Common myeloid progenitor, CD34-positive (primary cell): ENCODE measurements around the gene MAN2A1.
"Not testable (repeated sequence)": the region's sequence is repeated elsewhere in the genome, so short reads cannot be mapped to it uniquely, and the experiment has no call there.

Experiments used
- CTCF ChIA-PET: fragments of 350-600 bp; sonication (Branson Sonifier 250); formaldehyde crosslinking; loops from one replicate; lab custom pipeline; 2021; ENCODE audit warnings: antibody characterized with exemption; lab: Charles Lee
- POLR2A ChIA-PET: fragments of 350-600 bp; sonication (Branson Sonifier 250); formaldehyde crosslinking; loops from one replicate; lab custom pipeline; 2021; ENCODE audit warnings: antibody characterized with exemption; lab: Charles Lee
- DNase-seq, 3 donors: peaks; one replicate each; pipeline versions ENCODE4 v3.0.0 to v3.0.0-alpha.2; 2013
- H3K27ac ChIP-seq, 2 experiments: 1 replicate in 1 of 2; 2 replicates in 1 of 2; pipeline ENCODE4 v1.7.0; 2013; ENCODE audit warnings: inconsistent platforms in 2 of 2, low read length in 2 of 2, mild to moderate bottlenecking in 2 of 2, low read depth in 1 of 2, moderate library complexity in 1 of 2; ENCODE audit not compliant: severe bottlenecking in 2 of 2, insufficient read depth in 1 of 2, poor library complexity in 1 of 2
- H3K27me3 ChIP-seq, 5 experiments: replicated peaks in 2 of 5; 1 replicate in 3 of 5; 2 replicates in 2 of 5; pipeline versions ENCODE4 v1.6.1 to v1.7.0; 2013; ENCODE audit warnings: low read length in 4 of 5, mild to moderate bottlenecking in 2 of 5, moderate library complexity in 2 of 5, inconsistent platforms in 1 of 5; ENCODE audit not compliant: insufficient read depth in 5 of 5, control insufficient read depth in 4 of 5
- H3K36me3 ChIP-seq, 4 experiments: 1 replicate in 2 of 4; 2 replicates in 2 of 4; pipeline versions ENCODE4 v1.6.1 to v1.7.0; 2013; ENCODE audit warnings: low read length in 3 of 4, control low read depth in 1 of 4, mild to moderate bottlenecking in 1 of 4; ENCODE audit not compliant: control insufficient read depth in 4 of 4, insufficient read depth in 4 of 4
- H3K4me1 ChIP-seq, 4 experiments: 1 replicate in 3 of 4; 2 replicates in 1 of 4; pipeline versions ENCODE4 v1.6.1 to v1.7.1; 2013; ENCODE audit warnings: low read length in 3 of 4, mild to moderate bottlenecking in 3 of 4, control low read depth in 1 of 4, inconsistent platforms in 1 of 4, moderate library complexity in 1 of 4; ENCODE audit not compliant: control insufficient read depth in 4 of 4, insufficient read depth in 4 of 4; ENCODE audit errors: control extremely low read depth in 1 of 4
- H3K4me3 ChIP-seq, 7 experiments: 1 replicate in 4 of 7; 2 replicates in 3 of 7; pipeline versions ENCODE4 v1.5.1 to v1.7.0; 2013; ENCODE audit warnings: mild to moderate bottlenecking in 7 of 7, low read length in 6 of 7, moderate library complexity in 6 of 7, inconsistent platforms in 2 of 7, low read depth in 2 of 7, control low read depth in 1 of 7; ENCODE audit not compliant: insufficient read depth in 4 of 7, control insufficient read depth in 1 of 7; ENCODE audit errors: extremely low read depth in 1 of 7
- H3K9me3 ChIP-seq, 5 experiments: 1 replicate in 4 of 5; 2 replicates in 1 of 5; pipeline versions ENCODE4 v1.6.1 to v1.7.1; 2013; ENCODE audit warnings: low read length in 4 of 5, mild to moderate bottlenecking in 2 of 5, inconsistent platforms in 1 of 5, low read depth in 1 of 5, moderate library complexity in 1 of 5; ENCODE audit not compliant: control insufficient read depth in 4 of 5, insufficient read depth in 2 of 5; ENCODE audit errors: control extremely low read depth in 1 of 5
- WGBS: methylation state at CpG from one replicate; pipeline ENCODE4 v1.1.5; 2013; ENCODE audit not compliant: insufficient coverage; 5-methylcytosine and 5-hydroxymethylcytosine counted together

MAN2A1 gene

DNA sequence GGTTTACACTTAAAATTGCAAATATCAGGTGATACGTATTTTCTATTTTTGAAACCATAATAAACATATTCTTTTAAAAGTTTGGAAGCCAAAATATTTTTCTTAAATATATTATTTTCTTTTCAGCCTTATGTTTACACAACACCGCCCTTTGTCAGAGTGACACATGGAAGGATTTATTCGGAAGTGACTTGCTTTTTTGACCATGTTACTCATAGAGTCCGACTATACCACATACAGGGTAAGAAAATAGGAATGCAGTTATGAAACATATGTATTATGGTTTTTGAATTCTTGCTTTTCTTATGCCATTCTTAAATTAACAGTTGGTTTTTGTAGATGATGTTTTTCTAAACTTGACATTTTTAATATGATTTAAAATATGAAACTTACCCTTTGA lies 133.9 kb downstream of the MAN2A1 start:
- H3K36me3 ChIP-seq = peaks cover 10 to 43% (median 27%) of the 10 kb centered on the region in 4 experiments
- no peak for DNase-seq
- no peak overlapping the region for H3K27ac ChIP-seq
- ChIA-PET POLR2A (interaction anchor here (1.2 kb wide), 1 partner anchor 11 kb away, joined by 5 read pairs; no protein-coding TSS in a partner anchor), CTCF (no interaction called here)
- no peak overlapping the region for H3K4me3 ChIP-seq
- H3K27me3 ChIP-seq = no peaks in the 10 kb centered on the region
- 100% methylated on average over 1 of the region's 4 CpGs for WGBS
- H3K4me1 ChIP-seq = no peaks in the 10 kb centered on the region
- H3K9me3 ChIP-seq = peaks cover 0 to 2% (median 0%) of the 10 kb centered on the region in 5 experiments

DNA sequence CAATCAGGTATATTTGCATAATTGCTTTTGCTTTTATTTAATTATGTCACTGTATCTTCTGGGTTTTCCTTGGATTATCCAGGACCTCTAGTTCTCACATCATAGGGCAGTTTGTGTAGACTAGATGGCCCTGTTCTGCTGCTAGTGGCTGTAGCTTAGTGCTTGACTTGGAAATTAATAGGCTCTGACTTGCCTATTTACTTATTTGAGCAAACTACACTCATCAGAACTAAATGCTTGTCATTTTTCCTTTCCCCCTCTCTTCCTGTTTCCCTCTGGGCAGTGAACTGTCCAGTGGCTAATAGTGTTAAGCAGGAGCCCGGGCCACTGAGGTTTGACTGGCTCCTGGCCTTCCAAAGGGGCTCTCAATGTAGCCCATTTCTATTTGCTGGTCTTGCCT lies 135.7 kb downstream of the MAN2A1 start:
- Histone ChIP-seq H3K4me1 (no peaks in the 10 kb centered on the region), H3K4me3 (no peak overlapping the region), H3K27ac (no peak overlapping the region), H3K9me3 (peaks cover 0 to 2% (median 0%) of the 10 kb centered on the region in 5 experiments), H3K27me3 (no peaks in the 10 kb centered on the region), H3K36me3 (peaks cover 7 to 39% (median 22%) of the 10 kb centered on the region in 4 experiments)
- ChIA-PET CTCF (no interaction called here), POLR2A (no interaction called here)
- no peak for DNase-seq
- WGBS = no CpG with 5 or more reads among the region's 1 CpG

DNA sequence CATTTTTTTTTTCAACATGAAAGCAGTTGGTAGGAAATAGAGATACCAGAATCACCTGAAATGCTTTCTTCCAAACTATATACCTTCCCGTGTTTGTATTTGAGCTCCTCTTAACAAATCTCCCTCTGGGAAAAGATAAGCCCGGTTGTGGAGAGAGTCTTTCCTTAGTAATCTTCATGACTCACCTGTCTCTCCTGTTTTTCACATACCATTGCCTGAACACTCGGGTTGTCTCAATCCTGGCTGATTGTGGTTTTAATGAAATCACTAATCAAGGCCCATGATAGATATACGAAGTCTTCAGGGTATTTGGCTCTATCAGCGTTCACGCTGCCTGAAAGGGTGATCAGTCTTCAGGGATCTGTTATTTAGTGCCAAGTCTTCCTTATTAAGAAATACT lies 136.7 kb downstream of the MAN2A1 start:
- no peak overlapping the region for H3K27ac ChIP-seq
- no peaks in the 10 kb centered on the region for H3K4me1 ChIP-seq
- DNase-seq = no peak
- peaks cover 0 to 2% (median 0%) of the 10 kb centered on the region in 5 experiments for H3K9me3 ChIP-seq
- H3K36me3 ChIP-seq = peaks cover 4 to 40% (median 26%) of the 10 kb centered on the region in 4 experiments
- ChIA-PET POLR2A (no interaction called here), CTCF (no interaction called here)
- WGBS = 100% methylated on average over 1 of the region's 6 CpGs
- no peak overlapping the region for H3K4me3 ChIP-seq
- H3K27me3 ChIP-seq = no peaks in the 10 kb centered on the region

DNA sequence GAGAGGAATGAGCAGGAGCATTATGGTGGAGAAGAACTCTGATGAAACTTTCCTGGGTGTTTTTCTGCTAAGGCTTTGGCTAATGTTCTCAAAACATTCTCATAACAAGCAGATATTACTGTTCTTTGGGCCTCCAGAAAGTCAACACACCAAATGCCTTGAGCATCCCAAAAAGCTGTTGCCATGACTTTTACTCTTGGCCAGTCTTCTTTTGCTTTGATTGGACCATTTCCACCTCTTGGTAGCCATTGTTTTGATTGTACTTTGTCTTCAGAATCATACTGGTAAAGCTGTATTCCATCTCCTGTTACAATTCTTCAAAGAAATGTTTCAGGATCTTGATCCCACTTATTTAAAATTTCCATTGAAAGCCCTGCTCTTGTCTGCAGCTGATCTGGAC lies 139.6 kb downstream of the MAN2A1 start:
- Histone ChIP-seq H3K4me3 (no peak overlapping the region), H3K4me1 (no peaks in the 10 kb centered on the region), H3K9me3 (peaks cover 0 to 2% (median 0%) of the 10 kb centered on the region in 5 experiments), H3K27ac (no peak overlapping the region), H3K27me3 (no peaks in the 10 kb centered on the region), H3K36me3 (peaks cover 4 to 32% (median 21%) of the 10 kb centered on the region in 4 experiments)
- DNase-seq = no peak
- POLR2A ChIA-PET = no interaction called here
- CTCF ChIA-PET = interaction anchor here (0.8 kb wide), 1 partner anchor 87 kb away, joined by 3 read pairs; no protein-coding TSS in a partner anchor

DNA sequence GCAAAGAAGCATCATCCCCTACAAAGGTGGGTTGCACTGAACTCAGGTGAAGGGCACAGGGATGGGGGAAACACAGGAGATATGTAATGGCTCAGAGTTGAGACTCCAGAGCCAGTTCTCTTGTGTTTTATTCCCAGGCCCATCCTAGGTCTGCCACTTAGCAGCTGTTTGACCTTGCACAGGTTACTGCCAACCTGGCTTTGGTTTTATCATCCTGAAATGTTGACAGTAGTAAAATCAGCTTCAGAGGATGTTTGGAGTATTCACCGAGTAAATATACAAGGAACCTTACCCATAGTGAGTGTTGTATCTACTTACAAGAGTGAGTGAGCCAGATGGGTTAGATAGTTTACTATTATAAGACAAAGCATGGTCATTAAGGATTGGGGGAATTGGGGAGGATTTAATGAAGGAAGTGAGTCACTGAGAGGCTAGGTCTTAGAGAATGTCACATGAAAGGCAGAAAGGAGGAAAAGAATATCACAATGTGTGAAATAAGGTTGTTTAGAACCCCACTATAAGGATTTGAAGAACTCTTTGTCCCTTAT lies 141.3 kb downstream of the MAN2A1 start:
- ChIA-PET CTCF (interaction anchor here (0.6 kb wide), 1 partner anchor 8 kb away, joined by 4 read pairs; no protein-coding TSS in a partner anchor), POLR2A (no interaction called here)
- peak in 1 of 3 donors; percentile 10 for DNase-seq
- Histone ChIP-seq H3K27ac (no peak overlapping the region), H3K36me3 (peaks cover 4 to 25% (median 16%) of the 10 kb centered on the region in 4 experiments), H3K9me3 (peaks cover 0 to 2% (median 0%) of the 10 kb centered on the region in 5 experiments), H3K4me3 (no peak overlapping the region), H3K27me3 (no peaks in the 10 kb centered on the region), H3K4me1 (no peaks in the 10 kb centered on the region)
- WGBS = 100% methylated on average over 1 of the region's 1 CpG

DNA sequence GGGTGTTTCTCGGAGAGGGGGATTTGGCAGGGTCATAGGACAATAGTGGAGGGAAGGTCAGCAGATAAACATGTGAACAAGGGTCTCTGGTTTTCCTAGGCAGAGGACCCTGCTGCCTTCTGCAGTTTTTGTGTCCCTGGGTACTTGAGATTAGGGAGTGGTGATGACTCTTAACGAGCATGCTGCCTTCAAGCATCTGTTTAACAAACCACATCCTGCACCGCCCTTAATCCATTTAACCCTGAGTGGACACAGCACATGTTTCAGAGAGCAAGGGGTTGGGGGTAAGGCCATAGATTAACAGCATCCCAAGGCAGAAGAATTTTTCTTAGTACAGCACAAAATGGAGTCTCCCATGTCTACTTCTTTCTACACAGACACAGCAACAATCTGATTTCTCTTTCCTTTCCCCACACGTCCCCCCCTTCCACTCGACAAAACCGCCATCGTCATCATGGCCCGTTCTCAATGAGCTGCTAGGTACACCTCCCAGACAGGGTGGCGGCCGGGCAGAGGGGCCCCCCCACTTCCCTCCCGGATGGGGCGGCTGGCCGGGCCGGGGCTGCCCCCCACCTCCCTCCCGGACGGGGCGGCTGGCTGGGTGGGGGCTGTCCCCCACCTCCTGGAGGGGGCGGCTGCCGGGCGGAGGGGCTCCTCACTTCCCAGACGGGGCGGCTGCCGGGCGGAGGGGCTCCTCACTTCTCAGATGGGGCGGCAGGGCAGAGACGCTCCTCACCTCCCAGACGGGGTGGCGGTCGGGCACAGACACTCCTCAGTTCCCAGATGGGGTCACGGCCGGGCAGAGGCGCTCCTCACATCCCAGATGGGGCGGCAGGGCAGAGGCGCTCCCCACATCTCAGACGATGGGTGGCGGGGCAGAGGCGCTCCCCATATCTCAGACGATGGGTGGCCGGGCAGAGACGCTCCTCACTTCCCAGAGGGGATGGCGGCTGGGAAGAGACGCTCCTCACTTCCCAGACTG lies 142.8 kb downstream of the MAN2A1 start:
- peaks cover 4 to 23% (median 15%) of the 10 kb centered on the region in 4 experiments for H3K36me3 ChIP-seq
- not testable (repeated sequence) for H3K27ac ChIP-seq
- 98% methylated on average over 28 of the region's 42 CpGs for WGBS

DNA sequence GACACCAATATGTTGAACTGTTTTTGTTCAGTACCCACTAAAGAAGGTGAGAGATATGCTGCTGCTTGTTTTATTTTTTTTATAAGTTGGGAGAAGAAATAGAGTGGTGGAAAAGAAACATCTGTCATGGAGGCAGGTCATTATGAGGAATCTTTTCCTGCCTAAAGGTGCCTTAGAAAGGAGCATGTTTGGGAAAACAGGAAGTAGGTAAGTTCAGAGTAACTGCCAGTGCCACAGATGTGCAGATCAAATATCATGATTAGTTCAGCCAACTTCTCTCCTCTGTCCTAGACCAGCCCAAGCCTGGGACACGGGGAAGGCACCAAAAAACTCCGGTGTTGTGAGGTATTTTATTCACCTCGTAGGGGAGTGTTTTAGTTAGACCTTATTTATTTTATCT lies 144.2 kb downstream of the MAN2A1 start:
- no peaks in the 10 kb centered on the region for H3K27me3 ChIP-seq
- ChIA-PET POLR2A (no interaction called here), CTCF (no interaction called here)
- no peaks in the 10 kb centered on the region for H3K9me3 ChIP-seq
- H3K36me3 ChIP-seq = peaks cover 0 to 26% (median 14%) of the 10 kb centered on the region in 4 experiments
- peak in 2 of 3 donors; percentile 18 to 38 for DNase-seq
- H3K4me1 ChIP-seq = no peaks in the 10 kb centered on the region
- 71% methylated on average over 1 of the region's 3 CpGs for WGBS
- no peak overlapping the region for H3K27ac ChIP-seq
- H3K4me3 ChIP-seq = no peak overlapping the region

More for the DNA sequence above, 142.8 kb downstream of the MAN2A1 start:
- peak in 2 of 3 donors; percentile 22 to 47 for DNase-seq
- POLR2A ChIA-PET, H3K9me3 ChIP-seq, CTCF ChIA-PET, H3K4me1 ChIP-seq, H3K4me3 ChIP-seq, H3K27me3 ChIP-seq: not testable (repeated sequence)
